ENCODE data around the gene PGGHG.

PGGHG gene

DNA sequence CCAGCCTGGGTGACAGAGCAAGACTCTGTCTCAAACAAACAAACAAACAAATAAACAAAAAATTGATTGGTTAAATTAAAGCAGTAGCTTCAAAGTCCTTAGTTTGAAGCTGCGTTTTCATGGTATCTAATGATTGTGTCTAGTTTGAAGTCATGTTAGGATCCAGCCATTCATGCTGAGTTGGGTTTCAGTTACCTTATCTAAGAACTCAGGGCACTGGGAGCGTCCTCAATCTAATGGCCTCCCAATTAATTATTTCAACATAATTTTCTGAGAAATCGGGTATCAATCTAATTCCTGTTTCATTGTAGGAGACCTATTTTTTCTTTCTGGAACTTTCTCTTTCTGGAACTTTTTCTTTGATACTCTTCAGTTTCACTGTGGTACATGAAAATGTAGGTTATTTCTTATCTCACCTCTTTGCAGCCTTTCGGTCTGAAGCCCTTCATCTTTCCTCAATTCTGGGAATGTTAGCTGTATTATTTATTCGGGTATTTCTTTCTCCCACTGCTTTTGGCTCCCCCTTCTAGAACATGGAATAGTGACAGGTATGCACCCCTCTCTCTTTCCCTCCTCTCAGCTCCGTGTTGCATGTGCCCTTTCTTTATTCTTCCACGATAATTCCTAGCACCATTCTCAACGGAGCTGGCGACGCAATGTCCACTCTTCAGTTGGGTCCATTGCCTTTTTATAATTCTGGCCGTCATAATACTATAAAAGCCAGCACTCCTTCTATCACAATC lies 56.1 kb downstream of the PGGHG start:
- H4K20me1 ChIP-seq (ENCODE audit: insufficient read depth, low read length, poor library complexity, severe bottlenecking) = no peaks in the 10 kb centered on the region
- H3K4me1 ChIP-seq (ENCODE audit: insufficient read depth, low read length, poor library complexity, severe bottlenecking) = peaks cover 49% of the 10 kb centered on the region
- no peak overlapping the region for H2AFZ ChIP-seq (ENCODE audit: low read length)
- no peak overlapping the region for H3K4me2 ChIP-seq (ENCODE audit: low read depth, low read length, poor library complexity, severe bottlenecking)
- peaks cover 5% of the 10 kb centered on the region; the same call in 1 of the 2 replicates for H3F3A ChIP-seq (ENCODE audit: low read depth)
- TF ChIP-seq, protein P1, sequence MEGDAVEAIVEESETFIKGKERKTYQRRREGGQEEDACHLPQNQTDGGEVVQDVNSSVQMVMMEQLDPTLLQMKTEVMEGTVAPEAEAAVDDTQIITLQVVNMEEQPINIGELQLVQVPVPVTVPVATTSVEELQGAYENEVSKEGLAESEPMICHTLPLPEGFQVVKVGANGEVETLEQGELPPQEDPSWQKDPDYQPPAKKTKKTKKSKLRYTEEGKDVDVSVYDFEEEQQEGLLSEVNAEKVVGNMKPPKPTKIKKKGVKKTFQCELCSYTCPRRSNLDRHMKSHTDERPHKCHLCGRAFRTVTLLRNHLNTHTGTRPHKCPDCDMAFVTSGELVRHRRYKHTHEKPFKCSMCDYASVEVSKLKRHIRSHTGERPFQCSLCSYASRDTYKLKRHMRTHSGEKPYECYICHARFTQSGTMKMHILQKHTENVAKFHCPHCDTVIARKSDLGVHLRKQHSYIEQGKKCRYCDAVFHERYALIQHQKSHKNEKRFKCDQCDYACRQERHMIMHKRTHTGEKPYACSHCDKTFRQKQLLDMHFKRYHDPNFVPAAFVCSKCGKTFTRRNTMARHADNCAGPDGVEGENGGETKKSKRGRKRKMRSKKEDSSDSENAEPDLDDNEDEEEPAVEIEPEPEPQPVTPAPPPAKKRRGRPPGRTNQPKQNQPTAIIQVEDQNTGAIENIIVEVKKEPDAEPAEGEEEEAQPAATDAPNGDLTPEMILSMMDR (conservative IDR thresholded peaks at IDR 0.05; ENCODE audit: low read length) = no peak
- TF ChIP-seq EZH2phosphoT487 (IDR thresholded peaks at IDR 0.05; ENCODE audit: borderline replicate concordance) = no peak
- H3K9me2 ChIP-seq (replicated peaks; ENCODE audit: low read depth, low read length) = no peaks in the 10 kb centered on the region
- no peak overlapping the region for H3K9ac ChIP-seq (ENCODE audit: low read depth, low read length, poor library complexity, severe bottlenecking)
- no peaks in the 10 kb centered on the region for H3K36me3 ChIP-seq (ENCODE audit: insufficient read depth, low read length)
- no peaks in the 10 kb centered on the region for H3K79me2 ChIP-seq (ENCODE audit: insufficient read depth, low read length)
- no peak overlapping the region for H3K4me3 ChIP-seq (ENCODE audit: low read length, poor library complexity, severe bottlenecking)
- H3K9me3 ChIP-seq (ENCODE audit: insufficient read depth, low read depth, low read length) = no peaks in the 10 kb centered on the region
- no peaks in the 10 kb centered on the region for H3K27me3 ChIP-seq (ENCODE audit: insufficient read depth, low read length, poor library complexity, severe bottlenecking)
